Transverse colon (tissue), 4 donors: ENCODE results near the gene JARID2.

ENCODE experiments used
- POLR2A ChIP-seq: fragments of 450-650 bp; IDR thresholded peaks from one replicate; pipeline ENCODE4 v1.6.1; 2016; ENCODE audit warnings: antibody characterized with exemption, mild to moderate bottlenecking, moderate library complexity
- POLR2AphosphoS5 ChIP-seq, 3 donors: sonication (generic); formaldehyde crosslinking; IDR thresholded peaks; one replicate each; pipeline ENCODE4 v1.6.1; 2016; ENCODE audit warnings: antibody characterized with exemption in 3 of 3
- TF ChIP-seq, protein P1 (sequence below), 5 experiments: fragments of 200-600 bp in 3 of 5; fragments of 450-650 bp in 2 of 5; sonication (generic) in 3 of 5; IDR thresholded peaks; 1 replicate in 2 of 5; 2 replicates in 3 of 5; pipeline ENCODE4 v1.5.1; 2016 to 2017; ENCODE audit warnings: antibody characterized with exemption in 5 of 5, inconsistent platforms in 3 of 5, mild to moderate bottlenecking in 2 of 5, moderate library complexity in 1 of 5

DNA sequence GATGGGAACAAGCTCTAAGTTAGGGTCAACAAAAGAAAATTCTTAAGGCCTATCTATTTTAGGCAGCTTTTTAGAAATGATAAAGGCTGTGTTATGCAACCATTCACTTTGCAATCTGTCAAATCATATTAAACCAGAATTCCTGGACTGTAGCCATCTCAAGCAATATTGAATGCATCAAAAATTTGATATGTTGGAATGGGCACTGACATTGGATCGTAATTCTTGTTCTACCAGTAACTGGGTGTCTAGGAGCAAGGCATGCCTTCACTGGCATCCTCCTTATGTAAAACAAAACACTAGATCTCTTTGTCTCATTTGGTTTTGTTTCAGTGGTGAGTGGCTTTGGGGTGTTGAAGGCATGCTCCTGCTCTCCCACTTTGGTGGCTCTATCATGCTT is 145.6 kb downstream of the JARID2 start:
- TF ChIP-seq, protein P1, sequence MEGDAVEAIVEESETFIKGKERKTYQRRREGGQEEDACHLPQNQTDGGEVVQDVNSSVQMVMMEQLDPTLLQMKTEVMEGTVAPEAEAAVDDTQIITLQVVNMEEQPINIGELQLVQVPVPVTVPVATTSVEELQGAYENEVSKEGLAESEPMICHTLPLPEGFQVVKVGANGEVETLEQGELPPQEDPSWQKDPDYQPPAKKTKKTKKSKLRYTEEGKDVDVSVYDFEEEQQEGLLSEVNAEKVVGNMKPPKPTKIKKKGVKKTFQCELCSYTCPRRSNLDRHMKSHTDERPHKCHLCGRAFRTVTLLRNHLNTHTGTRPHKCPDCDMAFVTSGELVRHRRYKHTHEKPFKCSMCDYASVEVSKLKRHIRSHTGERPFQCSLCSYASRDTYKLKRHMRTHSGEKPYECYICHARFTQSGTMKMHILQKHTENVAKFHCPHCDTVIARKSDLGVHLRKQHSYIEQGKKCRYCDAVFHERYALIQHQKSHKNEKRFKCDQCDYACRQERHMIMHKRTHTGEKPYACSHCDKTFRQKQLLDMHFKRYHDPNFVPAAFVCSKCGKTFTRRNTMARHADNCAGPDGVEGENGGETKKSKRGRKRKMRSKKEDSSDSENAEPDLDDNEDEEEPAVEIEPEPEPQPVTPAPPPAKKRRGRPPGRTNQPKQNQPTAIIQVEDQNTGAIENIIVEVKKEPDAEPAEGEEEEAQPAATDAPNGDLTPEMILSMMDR (IDR thresholded peaks at IDR 0.05): no peak
- TF ChIP-seq POLR2A (no peak), POLR2AphosphoS5 (IDR thresholded peaks at IDR 0.05) (no peak)
